AG04449 (cell line): ENCODE data around the gene CNOT6.

Source experiments
- CTCF ChIA-PET: fragments of 350-600 bp; formaldehyde crosslinking; extraction: SDS; loops from one replicate; lab custom pipeline; 2021; ENCODE audit warnings: antibody characterized with exemption; lab: Yijun Ruan, JAX
- POLR2A ChIA-PET: fragments of 400-600, 350-600 bp; formaldehyde crosslinking; extraction: SDS; loops from one replicate; lab custom pipeline; 2020; ENCODE audit warnings: antibody characterized with exemption, inconsistent platforms; lab: Yijun Ruan, JAX
- DNase-seq: peaks from one replicate; pipeline ENCODE4 v3.0.0-alpha.2; 2010; ENCODE audit warnings: low read depth, low spot score
- H3K4me3 ChIP-seq: 2 replicates; pipeline ENCODE4 v1.5.1; 2011; ENCODE audit warnings: low read depth, mild to moderate bottlenecking, control low read depth, low read length
- CTCF ChIP-seq: IDR thresholded peaks from one replicate; pipeline ENCODE4 v1.5.1; 2011; ENCODE audit warnings: mild to moderate bottlenecking, moderate library complexity, low read length, control low read depth, inconsistent platforms; ENCODE audit not compliant: insufficient read depth; ENCODE audit errors: missing control alignments

Gene CNOT6

GRCh38 chr5:180484813-180485212, 9.4 kb upstream of the CNOT6 start:
- TF ChIP-seq CTCF: no peak
- POLR2A ChIA-PET: no interaction called here
- CTCF ChIA-PET: interaction anchor here (1.0 to 1.7 kb wide), 4 partner anchors 12 to 234 kb away, joined by 3 to 6 read pairs (median 4); no protein-coding TSS in a partner anchor
- no peak for DNase-seq
- H3K4me3 ChIP-seq: no peak overlapping the region

GRCh38 chr5:180486636-180487149, 7.5 kb upstream of the CNOT6 start:
- POLR2A ChIA-PET: no interaction called here
- no peak overlapping the region for H3K4me3 ChIP-seq
- CTCF ChIA-PET: interaction anchor here (1.0 to 1.2 kb wide), 2 partner anchors 8 to 194 kb away, joined by 3 to 4 read pairs; no protein-coding TSS in a partner anchor
- TF ChIP-seq CTCF: no peak
- no peak for DNase-seq

- no peak for TF ChIP-seq CTCF
- ChIA-PET CTCF (interaction anchor here (1.0 to 1.2 kb wide), 2 partner anchors 9 to 195 kb away, joined by 3 to 4 read pairs; no protein-coding TSS in a partner anchor), POLR2A (no interaction called here)
- H3K4me3 ChIP-seq: no peak overlapping the region
- no peak for DNase-seq
Observed at GRCh38 chr5:180487556-180487955, 6.6 kb upstream of the CNOT6 start.

GRCh38 chr5:180491496-180491895, 2.7 kb upstream of the CNOT6 start:
- no peak overlapping the region for H3K4me3 ChIP-seq
- no peak for TF ChIP-seq CTCF
- DNase-seq: no peak
- POLR2A ChIA-PET: no interaction called here
- CTCF ChIA-PET: interaction anchor here (1.9 to 3.1 kb wide), 2 partner anchors 20 to 198 kb away, joined by 5 to 13 read pairs; no protein-coding TSS in a partner anchor

- ChIA-PET CTCF (interaction anchor here (1.9 to 3.1 kb wide), 2 partner anchors 21 to 199 kb away, joined by 5 to 13 read pairs; no protein-coding TSS in a partner anchor), POLR2A (no interaction called here)
- no peak for TF ChIP-seq CTCF
- no peak overlapping the region for H3K4me3 ChIP-seq
- DNase-seq: no peak
Observed at GRCh38 chr5:180492226-180492903, 1.8 kb upstream of the CNOT6 start.

GRCh38 chr5:180494510-180495181, 467 bp downstream of the CNOT6 start:
- no peak for DNase-seq
- CTCF ChIA-PET: interaction anchor here (0.7 to 1.0 kb wide), 2 partner anchors 24 to 201 kb away, joined by 3 read pairs; no protein-coding TSS in a partner anchor
- no peak for TF ChIP-seq CTCF
- H3K4me3 ChIP-seq: peak overlapping the region; percentile 88
- POLR2A ChIA-PET: interaction anchor here (0.8 kb wide), 1 partner anchor 50 kb away, joined by 3 read pairs; no protein-coding TSS in a partner anchor
